ENCODE measurements around the gene OSBPL9.

Gene OSBPL9

DNA sequence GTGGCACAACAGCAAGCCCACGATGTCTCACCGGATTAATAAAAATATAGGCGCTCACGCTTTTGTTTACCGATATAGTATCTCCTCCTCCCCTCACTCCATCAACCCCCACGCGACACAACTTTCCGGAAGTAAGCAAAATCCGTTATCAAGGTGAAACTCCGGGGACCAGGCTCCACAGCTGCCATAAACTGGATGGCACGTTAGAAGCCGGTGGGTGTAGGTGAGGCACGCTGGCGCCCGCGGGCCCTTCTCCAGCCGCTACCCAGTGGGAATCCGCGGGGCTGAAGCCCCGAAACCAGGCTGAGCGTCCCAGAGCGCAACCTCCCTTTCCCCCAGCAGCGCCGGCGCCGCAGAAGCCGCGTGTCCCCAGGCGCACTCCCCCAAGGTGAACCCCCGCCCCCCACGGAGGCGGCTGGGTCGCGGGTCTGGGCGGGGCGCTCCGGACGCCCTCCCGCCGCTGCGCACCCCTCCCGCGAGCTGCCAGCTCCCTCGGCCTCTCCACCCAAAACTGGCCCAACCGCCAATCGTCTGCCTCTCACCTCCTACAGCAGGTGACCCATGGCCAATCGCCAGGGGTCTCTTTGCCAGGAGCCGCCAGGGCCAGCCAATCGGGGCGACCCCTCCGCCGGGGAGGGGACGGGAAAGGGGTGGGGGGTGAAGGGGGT lies 112.4 kb downstream of the OSBPL9 start:
- TF ChIP-seq, protein P1, sequence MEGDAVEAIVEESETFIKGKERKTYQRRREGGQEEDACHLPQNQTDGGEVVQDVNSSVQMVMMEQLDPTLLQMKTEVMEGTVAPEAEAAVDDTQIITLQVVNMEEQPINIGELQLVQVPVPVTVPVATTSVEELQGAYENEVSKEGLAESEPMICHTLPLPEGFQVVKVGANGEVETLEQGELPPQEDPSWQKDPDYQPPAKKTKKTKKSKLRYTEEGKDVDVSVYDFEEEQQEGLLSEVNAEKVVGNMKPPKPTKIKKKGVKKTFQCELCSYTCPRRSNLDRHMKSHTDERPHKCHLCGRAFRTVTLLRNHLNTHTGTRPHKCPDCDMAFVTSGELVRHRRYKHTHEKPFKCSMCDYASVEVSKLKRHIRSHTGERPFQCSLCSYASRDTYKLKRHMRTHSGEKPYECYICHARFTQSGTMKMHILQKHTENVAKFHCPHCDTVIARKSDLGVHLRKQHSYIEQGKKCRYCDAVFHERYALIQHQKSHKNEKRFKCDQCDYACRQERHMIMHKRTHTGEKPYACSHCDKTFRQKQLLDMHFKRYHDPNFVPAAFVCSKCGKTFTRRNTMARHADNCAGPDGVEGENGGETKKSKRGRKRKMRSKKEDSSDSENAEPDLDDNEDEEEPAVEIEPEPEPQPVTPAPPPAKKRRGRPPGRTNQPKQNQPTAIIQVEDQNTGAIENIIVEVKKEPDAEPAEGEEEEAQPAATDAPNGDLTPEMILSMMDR (IDR thresholded peaks at IDR 0.05), result no peak

DNA sequence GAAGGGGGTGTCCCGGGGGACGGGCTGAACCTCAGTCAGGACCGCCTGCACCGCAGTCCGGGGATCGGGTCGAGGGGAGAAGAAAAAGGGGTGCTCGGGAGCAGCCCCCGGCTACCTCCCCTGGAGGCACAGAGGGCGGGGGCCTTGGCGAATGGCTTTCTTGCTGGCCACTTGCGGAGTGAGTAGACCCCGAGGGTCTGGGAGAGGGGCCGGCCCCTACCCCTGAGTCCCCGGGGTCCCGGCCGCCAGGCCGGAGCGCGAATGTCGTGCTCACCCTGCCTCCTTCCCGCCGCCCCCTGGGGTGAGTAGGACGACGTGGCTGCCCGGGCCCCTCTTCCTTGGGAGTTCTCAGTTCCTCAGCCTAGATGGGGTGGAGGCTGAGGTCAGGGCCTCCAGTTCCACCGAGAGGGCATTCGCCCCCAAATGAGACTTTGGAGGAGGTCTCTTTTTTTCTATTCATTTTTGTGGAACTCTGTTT lies 113.0 kb downstream of the OSBPL9 start:
- TF ChIP-seq, protein P1 (IDR thresholded peaks at IDR 0.05), result no peak

DNA sequence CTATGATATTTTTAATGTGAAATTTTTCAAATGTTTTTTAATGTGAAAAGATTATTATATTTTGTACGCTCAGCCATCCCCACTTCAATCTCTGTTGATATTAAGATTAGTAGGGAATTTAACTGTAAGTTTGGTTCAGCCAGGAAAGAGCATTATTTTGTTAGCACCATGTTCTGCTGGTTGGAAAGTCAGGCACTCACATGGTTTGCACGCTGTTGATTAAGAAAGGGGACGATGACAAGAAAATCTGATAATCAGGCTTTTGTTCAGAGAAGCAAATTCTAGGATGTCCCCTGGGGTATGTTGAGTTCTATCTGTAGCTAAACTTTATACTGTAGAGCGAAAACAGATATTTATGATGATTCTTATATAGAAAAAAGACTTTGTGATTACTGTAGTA lies 115.1 kb downstream of the OSBPL9 start:
- TF ChIP-seq, protein P1 (IDR thresholded peaks at IDR 0.05), result no peak

DNA sequence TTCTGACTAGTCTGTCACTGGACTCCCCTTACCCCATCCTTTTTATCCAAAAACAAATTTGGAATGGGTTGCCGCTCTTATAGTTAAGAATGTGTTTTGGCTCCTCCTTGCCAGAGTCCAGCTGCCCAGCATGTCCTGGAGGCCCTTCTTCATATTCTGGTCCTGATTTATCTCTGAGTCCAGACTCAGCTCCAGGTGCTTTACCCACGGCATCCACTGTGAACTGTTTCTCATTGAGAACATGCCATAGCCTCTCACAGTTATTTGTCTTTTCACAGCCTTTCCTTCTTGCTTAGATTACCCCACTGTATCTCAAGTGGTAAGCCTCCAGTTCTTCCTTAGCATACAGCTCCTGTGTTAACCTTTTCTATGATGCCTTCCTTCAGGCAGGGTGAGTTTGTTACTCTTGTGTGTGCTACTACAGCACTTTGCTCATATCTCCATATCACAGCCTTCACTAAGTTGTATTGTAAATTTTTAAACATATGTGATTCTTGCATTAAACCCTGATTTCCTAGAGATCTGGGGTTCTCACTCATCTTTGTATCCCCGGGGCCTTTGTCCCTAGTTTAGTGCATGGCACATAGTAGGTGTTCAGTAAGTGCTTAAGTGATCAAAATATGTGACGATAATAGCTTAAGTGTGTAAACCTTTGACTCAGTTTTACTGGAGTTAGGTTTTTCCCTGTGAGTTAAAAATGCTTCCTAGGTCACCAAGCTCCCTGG lies 116.0 kb downstream of the OSBPL9 start:
- TF ChIP-seq, protein P1 (IDR thresholded peaks at IDR 0.05), result no peak

DNA sequence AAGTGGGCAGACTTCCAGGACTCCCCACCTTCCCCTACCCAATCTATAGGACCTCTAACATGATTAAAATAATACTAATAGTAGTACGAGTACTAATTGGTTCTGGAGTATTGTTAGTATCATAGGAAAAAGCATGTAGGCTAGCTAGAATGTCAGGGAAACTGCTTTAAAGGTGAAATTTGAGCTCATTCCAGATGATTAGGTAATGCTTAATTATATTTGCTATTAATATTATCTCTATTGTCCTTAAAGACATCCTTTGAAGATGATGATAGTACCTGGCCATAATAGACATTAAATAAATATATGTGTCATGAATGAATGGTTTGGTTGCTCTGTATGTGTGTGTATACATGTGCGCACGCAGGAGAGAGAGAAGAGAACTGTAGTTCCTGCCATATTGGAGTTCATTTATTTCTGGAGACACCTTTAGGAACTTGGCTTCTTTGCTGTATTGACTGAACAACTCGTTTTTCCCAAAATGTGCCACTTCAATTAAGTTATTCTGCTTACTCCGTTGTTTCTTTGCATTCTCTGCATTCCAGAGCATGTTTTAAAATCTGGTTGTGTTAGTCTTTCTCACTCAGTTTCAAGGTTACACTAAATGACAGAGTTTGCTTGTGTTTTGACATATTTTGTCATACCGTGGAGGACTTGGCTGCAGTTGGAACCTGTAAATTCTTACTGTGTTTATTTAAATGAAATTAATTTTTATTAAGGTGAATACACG lies 117.1 kb downstream of the OSBPL9 start:
- TF ChIP-seq, protein P1 (IDR thresholded peaks at IDR 0.05), result no peak

DNA sequence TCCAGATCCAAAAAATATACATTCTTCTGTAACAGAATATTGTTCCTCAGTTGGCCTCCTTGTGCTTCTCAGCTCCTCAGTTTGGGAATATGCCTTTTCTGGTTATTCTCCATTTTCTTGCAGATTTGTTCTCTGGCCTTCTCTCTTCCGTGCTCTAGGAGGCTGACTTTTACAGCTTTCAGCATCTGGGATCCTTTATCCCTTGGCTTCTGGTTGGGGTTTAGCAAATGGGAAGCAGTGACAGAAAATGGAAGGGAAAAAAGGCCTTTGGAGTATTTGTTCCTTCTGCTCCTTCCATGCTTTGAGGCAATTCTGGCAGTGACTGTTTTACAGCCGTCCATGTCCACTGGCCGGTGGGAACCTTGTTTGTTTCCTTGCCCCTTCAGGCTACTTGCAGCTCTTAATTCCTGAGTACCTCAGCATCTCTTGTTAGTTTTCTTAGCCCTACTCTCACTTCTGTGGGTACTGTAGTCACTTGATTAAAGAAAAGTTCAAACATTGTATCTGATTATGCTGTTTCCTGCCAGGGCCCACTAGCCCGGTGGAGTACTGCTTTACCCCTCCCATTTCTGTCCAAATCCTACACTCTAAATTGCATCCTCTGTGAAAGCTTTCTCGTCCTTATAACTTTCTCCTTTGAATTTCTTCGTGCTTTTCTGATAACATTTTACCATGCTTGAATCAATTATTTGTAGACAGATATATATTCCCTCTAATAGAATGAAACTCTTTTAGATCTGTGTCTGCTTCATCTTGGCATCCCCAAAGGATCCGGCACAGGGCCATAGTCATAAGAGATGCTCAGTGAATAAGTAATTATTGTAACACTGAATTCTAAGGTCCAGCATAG lies 118.2 kb downstream of the OSBPL9 start:
- TF ChIP-seq, protein P1 (IDR thresholded peaks at IDR 0.05), result no peak

DNA sequence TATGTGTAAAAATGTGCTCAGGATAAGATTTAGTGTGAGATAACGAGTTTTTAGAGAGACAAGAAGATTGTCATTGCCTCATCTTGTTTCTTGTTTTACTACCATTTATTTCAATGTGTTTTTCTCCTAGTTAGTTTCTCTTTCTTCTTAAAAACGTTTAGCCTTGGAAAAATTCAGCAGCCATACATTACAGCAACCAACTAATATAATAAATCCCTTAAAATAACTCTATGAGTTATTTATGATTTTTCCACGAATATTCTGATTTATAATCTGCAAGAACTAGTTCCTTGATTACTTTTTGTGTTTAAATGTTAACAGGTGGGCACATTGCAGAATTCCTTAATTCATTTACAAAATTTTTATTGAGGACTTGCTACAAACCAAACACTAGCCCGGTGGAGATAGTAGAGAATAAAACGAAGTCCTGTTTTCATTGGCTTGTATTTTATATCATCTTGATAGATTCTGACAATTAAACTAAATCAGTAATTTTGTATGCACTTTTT lies 118.9 kb downstream of the OSBPL9 start:
- TF ChIP-seq, protein P1 (IDR thresholded peaks at IDR 0.05), result no peak
